HTERT RPE-1 (cell line): ENCODE data around the gene PCED1B.
"Not testable (repeated sequence)": the region's sequence is repeated elsewhere in the genome, so short reads cannot be mapped to it uniquely, and the experiment has no call there.

Experiments
- in situ Hi-C: fragments of 300-500 bp; cut with MboI; formaldehyde crosslinking; loops from 4 replicates; pipeline ENCODE4 v1.14.3; 2020; ENCODE audit warnings: low sequenced_read_pairs

Gene PCED1B

DNA sequence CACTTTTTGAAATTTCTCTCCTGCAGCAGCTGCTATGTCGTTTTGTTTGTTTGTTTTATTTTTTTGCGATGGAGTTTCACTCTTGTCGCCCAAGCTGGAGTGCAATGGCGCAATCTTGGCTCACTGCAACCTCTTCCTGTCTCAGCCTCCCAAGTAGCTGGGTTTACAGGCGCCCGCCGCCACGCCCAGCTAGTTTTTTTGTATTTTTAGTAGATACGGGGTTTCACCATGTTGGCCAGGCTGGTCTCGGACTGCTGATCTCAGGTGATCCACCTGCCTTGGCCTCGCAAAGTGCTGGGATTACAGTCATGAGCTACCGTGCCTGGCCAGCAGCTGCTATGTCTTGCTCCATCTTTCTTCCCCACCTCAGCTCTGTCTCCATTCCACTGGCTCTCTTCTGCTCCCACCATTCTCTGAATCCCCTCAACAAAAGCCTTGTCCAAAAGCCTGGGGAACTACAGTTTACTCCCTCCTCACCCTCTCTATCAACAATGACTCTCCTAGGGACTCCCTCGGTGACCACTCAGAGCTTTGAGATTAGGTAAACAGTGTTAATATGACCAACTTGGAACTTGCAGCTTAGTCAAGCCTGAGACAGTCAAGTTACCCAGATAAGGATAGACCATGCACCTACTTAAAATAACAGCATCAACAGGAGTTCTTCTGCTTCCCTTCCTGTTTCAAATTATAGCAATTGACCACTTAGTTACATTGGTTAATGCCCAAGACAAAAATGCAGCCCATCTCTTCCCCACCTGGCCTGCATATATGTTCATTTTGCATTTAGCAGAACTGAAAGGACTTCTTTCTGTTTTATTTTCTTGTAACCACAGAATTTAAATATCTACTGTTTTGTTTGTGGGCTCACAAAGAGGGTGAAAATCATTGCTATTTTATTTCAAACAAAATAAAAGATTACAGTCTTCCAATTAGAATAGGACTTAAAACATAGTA is 189.4 kb downstream of the PCED1B start:
- in situ Hi-C loops, result no loop called here

DNA sequence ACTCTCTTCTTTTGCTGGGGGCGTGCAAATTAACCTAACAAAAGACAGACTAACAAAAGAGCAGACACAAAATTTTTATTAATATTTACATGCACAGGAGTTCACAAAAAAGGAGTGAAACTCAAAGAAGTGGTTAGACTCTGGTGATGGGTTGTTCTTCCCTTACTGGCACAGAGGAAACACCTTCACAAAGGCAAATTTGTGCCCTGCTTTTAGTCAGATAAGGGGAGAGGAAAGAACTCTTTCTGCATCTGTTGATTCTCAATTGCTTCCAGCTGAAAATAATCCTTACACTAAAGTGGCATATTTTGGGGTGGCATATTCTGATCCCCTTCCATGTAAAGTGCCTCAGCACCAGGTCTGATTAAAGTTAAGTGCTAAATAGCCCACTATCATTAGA is 190.5 kb downstream of the PCED1B start:
- in situ Hi-C loops, result no loop called here

DNA sequence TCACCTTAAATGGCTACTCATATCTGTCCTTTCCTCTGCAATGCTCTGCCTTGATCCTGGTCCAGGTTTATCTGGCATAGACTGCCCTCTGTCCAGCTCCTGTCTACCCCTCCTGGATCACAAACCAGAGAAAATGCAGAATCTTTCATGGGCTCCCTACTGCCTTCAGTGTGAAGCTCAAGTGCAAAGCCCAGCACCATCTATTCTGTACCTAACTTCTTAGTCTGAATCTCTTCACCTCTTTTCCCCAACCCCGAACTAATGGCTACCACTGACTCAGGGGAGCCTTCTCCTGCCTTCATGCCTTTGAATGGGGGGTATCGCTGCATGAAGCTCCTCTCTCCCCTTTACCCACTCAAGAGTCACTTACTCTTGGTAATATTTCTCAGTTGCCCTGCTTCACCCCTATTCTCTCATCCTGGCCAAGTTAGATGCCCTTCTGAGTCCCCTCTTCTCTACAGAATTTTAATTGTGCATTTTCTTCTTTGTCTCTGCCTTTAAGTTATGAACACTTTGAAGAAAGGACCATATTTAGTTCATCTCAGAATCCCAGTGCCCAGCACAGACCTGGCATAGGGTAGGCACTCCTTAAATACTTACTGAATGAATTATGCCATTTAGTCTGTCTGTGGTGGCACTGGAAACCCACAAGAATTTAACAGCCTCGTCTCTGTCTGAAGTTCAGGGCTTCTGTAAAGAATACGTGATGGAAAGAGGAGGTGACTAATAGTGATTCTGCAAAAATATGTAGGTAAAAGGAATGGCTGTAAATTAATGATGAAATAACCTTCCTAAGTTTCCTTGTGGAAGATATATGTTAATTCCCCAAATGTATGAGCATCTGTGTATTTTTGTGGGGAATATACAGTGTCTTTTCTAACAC is 191.6 kb downstream of the PCED1B start:
- in situ Hi-C loops, result no loop called here

DNA sequence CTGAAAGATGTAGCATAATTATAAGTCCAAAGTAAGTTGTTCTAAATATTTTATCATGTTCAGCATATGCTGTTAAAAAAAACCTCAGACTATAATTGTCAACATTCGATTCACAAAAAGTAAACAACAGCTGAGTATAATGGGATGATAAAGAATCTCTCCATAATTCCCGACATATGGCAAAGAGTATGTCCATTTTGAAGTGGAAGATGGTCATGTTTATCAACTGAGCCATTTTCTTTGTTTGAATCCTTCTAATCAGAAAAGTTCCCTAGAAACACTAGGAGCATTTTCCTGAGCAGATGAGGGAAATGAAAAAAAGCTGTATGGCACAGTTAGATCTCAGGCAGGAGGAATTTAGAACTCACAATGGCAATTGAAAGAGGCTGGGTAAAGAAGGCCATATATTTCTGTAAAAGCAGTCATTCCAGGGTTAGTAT is 192.4 kb downstream of the PCED1B start:
- in situ Hi-C loops, result no loop called here

DNA sequence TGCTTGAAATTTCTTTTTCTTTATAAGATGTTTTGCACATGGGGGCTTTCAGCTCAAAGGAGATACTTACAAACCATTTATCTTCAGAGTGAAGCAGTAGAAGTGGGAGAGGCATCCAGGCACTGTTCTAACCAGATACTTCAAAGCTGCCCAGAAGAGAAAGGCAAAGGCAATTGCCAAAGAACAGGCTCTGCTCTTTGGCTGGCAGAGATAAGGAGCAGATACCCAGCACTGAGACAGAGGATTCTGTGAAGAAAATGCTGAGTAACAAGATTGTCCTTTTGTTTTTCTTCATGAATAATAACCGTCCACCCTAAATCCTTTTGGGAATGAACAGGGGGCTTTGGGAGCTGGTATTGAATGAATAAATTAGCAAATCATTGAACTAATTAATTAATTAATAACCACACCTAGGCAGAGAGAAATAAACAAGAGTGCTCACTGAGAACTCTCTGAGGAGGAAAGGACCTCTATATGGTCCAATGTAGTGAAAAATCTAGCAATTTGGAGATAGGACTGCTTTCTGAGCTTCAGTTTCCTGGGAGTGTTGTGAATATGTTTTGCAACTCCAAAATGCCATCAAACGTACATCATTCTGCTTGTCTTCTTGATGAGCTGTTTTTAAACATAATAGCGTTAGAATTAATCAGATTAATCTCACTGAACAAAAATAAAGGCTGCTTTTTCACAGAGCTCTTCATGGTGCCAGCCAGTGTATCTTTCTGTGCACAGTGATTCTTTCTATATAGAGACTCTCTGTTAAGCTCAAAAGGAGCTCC is 193.2 kb downstream of the PCED1B start:
- in situ Hi-C loops, result no loop called here

DNA sequence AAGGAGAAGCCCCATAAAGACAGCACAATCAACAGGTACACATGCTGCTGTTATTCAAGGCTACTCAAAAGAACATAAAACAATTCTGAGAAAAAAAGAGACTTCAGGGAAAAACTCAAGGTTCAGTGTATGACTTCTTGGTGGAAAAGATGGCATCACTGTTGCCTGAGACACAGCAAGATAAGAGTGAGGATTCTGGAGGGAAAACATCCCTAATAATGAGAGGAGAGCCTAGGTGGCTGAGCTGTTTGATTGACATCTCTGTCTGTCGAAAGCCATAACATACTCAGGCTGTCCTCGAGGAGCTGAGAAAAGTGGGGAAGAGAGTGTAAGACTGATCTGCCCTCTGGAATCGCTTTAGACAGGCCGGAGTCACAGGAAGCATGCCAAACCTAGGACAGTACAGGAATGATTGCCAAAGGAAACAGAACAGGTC is 193.8 kb downstream of the PCED1B start:
- in situ Hi-C loops, result no loop called here

DNA sequence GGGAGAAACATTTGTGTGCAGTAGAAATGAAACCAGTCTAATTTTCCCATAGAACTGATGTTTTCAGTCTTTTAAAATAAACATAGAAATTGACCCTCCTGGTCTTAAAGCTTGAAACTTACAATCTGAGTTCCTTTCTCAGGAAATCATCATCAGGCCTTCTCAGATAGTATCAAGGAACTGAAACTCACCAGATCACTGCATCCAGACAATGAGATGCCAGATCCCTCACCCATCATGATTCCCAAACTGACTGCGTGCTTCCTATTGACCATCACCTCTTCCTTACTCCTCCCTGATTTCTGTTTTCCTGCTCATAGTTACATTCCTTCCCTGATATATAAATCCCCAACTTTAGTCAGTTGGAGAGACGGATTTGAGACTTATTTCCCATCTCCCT is 195.3 kb downstream of the PCED1B start:
- in situ Hi-C loops, result no loop called here

DNA sequence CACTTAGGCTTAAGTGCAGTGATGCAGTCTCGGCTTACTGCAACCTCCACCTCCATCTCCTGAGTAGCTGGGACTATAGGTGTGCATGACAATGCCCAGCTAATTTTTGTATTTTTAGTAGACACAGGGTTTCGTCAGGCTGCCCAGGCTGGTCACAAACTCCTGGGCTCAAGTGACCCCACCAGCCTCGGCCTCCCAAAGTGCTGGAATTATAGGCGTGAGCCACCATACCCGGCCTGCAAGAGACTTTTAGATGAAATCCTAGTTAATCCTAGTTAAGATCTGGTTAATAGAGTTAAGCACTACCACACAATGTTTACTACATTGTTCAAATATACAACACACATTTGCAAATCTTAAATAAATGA is 196.8 kb downstream of the PCED1B start:
- in situ Hi-C loops, result no loop called here

DNA sequence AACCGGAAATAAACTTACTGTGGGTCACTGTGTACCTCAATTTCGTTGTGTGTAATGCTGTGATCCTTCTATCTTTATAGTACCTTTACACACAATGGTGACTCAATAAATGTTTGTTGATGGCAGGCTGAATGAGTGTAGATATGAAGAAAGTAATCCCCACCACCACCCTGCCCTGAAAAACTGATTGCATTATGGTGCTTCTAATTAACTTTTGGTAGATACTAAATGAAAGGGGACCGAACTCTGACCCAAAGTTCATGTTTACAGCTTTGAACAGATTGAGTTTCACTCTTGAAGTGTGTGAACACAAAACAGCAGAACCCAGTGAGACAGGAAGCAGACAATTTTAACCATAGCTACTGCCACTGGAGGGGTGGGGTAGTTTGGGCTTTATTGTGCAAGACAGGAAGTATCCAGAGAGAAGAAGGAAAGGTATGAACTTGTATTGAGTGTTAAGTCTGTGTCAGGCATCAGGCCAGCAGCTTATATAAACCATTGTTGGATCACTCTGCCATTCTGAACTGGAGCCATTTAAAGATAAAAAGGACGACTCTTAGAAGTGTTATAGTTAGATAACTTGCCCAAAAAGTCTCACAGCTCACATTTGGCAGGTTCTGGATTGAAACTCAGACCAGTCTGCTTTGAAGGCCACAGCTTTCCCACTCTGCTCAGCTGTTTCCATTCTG is 197.3 kb downstream of the PCED1B start:
- in situ Hi-C loops, result no loop called here

DNA sequence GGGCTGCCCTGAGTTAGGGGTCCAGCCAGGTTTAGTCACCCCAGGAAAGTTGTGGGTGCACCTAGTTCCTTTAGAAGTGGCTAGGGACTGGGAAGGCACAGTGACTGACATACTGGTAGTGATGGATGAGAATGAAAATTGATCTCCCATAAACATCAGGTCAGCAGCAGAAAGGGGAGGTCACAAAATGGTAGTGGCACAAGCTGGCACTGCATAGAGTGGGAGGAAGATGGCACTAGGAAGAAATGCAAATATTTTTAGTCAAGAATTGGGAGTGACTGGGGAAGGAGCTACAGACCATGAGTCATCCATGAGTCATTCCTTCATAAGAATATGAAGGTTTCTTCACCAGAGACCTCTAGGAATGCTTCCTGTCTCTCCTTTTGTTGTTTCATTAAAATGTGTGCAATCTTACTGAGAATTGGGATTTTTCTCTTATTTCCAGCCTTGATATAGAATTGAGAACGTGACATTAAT is 198.6 kb downstream of the PCED1B start:
- in situ Hi-C loops, result no loop called here

DNA sequence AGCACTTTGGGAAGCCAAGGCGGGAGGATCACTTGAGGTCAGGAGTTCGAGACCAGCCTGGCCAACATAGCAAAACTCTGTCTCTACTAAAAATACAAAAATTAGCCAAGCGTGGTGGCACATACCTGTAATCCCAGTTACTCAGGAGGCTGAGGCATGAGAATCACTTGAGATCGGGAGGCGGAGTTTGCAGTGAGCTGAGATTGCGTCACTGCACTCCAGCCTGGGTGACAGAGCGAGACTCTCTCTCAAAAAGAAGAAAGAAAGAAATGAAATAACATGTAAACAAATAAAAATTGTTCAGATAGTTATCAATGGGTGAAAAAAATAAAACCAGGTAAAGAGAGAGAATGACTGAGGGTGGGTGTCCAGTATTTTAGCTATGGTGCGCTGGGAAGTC is 200.3 kb downstream of the PCED1B start:
- in situ Hi-C loops, result not testable (repeated sequence)

DNA sequence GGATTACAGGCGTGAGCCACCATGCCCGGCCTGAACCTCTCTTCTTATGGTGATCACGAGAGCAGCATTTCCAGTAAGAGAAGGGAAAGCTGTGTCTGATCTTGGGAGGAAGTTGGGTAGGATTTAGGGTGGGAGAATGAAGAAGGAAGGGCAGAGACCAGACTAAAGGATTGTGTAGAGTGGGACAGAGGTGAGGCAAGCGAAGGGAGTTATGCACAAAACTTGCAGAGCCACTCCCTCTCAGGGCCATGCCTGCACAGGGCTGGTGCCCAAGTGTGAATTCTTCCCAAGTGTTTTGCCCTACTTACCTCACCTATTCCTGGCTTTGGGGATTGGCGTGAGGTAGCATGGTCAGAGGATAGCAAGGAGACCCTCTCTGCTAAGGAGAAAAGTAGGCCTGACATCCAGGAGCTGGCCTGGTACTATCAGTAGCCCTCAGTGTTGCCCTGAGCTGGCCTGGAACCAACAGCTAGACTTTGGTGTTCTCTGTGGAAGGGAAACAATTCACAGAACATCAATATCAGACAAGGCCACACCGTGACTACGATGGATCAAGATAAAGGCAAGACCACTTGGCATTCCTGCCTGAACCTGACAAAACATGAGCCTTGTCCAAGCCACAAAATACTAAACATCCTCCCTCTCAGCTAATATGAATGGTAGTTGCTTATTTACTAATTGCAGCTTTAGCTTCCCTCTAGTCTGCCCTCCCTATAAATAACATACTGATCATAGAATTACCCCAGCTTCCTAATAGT is 201.3 kb downstream of the PCED1B start:
- in situ Hi-C loops, result no loop called here

DNA sequence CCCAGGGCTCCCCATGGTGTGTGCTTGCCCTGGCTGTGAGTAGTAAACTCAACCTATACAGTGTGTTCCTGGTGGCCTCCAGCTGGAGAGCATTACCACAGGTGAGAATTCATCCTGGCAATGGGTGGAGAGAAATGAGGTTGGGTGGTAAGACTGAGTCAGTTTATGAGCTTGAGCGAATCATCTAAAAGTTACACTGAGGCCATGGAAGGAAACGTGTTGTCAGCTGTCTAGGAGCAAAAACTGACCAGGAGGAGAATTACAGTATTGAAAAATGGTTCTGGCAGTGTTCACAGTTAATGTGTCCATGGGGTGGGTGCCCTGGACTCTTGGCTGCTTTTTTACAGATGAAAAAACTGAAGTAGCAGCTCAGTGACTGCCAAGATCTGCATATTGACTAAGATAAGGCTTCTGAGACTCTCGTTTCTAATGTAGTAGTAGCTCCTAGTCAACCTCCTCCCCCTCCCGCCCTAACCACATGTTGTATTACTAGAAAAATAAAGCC is 202.3 kb downstream of the PCED1B start:
- in situ Hi-C loops, result no loop called here

DNA sequence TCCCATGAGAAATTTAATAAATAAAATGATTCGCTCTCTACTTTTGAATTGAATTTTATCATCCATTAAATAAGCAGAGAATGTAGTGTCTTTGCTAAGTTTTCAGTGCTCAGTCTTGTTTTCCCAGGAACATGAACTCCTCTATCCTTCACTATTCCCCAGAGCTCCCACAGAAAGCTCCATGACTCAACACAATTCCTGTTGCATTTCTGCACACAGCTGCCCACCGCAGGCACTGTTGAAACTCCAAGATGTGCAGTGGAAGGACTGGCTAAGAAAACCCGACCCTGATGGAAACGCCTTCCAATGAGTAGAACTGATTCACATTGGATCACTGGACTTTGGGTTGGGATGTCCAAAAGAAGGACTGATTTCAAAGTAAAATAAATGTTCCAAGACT is 202.8 kb downstream of the PCED1B start:
- in situ Hi-C loops, result no loop called here
